ENCODE data around the gene OR52D1. TPM values are rescaled to one million over a fixed set of nuclear protein-coding genes. Genes with fewer than 3 reads are reported as not detected.

OR52D1 gene
- total and polyA plus RNA-seq, 9 of the 15 experiments (the other 6 are each of a cell fraction or from before 2014, with no cell fraction given) = 0.14 to 1.3 (median 0.97) TPM; not detected in 6

DNA sequence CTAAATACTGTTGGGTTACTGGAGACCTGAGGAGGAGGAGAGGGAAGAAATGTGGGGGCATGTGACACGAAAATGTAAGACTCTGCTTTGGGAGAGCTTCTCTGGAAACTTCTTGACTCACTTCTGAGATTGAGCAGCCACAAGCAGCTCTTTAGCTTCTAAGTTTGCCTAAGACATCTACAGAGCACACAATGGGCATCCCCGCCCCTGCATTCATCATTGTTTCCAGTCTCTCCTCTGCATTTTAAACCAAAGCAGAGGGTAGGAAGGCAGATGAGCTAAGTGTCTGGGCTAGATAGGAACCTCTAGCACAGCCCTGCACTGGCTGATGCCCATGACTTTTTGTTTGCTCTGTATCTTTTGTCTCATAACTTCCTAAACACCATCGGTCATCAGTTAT is 2.1 kb upstream of the OR52D1 start (continued):
- TF ChIP-seq, protein P1, sequence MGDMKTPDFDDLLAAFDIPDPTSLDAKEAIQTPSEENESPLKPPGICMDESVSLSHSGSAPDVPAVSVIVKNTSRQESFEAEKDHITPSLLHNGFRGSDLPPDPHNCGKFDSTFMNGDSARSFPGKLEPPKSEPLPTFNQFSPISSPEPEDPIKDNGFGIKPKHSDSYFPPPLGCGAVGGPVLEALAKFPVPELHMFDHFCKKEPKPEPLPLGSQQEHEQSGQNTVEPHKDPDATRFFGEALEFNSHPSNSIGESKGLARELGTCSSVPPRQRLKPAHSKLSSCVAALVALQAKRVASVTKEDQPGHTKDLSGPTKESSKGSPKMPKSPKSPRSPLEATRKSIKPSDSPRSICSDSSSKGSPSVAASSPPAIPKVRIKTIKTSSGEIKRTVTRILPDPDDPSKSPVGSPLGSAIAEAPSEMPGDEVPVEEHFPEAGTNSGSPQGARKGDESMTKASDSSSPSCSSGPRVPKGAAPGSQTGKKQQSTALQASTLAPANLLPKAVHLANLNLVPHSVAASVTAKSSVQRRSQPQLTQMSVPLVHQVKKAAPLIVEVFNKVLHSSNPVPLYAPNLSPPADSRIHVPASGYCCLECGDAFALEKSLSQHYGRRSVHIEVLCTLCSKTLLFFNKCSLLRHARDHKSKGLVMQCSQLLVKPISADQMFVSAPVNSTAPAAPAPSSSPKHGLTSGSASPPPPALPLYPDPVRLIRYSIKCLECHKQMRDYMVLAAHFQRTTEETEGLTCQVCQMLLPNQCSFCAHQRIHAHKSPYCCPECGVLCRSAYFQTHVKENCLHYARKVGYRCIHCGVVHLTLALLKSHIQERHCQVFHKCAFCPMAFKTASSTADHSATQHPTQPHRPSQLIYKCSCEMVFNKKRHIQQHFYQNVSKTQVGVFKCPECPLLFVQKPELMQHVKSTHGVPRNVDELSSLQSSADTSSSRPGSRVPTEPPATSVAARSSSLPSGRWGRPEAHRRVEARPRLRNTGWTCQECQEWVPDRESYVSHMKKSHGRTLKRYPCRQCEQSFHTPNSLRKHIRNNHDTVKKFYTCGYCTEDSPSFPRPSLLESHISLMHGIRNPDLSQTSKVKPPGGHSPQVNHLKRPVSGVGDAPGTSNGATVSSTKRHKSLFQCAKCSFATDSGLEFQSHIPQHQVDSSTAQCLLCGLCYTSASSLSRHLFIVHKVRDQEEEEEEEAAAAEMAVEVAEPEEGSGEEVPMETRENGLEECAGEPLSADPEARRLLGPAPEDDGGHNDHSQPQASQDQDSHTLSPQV (IDR thresholded peaks at IDR 0.05) = no peak
- TF ChIP-seq NFIX (CRISPR knock-in tag; IDR thresholded peaks at IDR 0.05; ENCODE audit: low read depth) = no peak
- TF ChIP-seq, protein P2, sequence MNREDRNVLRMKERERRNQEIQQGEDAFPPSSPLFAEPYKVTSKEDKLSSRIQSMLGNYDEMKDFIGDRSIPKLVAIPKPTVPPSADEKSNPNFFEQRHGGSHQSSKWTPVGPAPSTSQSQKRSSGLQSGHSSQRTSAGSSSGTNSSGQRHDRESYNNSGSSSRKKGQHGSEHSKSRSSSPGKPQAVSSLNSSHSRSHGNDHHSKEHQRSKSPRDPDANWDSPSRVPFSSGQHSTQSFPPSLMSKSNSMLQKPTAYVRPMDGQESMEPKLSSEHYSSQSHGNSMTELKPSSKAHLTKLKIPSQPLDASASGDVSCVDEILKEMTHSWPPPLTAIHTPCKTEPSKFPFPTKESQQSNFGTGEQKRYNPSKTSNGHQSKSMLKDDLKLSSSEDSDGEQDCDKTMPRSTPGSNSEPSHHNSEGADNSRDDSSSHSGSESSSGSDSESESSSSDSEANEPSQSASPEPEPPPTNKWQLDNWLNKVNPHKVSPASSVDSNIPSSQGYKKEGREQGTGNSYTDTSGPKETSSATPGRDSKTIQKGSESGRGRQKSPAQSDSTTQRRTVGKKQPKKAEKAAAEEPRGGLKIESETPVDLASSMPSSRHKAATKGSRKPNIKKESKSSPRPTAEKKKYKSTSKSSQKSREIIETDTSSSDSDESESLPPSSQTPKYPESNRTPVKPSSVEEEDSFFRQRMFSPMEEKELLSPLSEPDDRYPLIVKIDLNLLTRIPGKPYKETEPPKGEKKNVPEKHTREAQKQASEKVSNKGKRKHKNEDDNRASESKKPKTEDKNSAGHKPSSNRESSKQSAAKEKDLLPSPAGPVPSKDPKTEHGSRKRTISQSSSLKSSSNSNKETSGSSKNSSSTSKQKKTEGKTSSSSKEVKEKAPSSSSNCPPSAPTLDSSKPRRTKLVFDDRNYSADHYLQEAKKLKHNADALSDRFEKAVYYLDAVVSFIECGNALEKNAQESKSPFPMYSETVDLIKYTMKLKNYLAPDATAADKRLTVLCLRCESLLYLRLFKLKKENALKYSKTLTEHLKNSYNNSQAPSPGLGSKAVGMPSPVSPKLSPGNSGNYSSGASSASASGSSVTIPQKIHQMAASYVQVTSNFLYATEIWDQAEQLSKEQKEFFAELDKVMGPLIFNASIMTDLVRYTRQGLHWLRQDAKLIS (CRISPR knock-in tag; IDR thresholded peaks at IDR 0.05) = no peak
- no peak for TF ChIP-seq NONO (IDR thresholded peaks at IDR 0.05; ENCODE audit: low read depth in 2 of 2, low read length in 1 of 2)
- peak; percentile 81 for TF ChIP-seq POLR2AphosphoS5 (IDR thresholded peaks at IDR 0.05; ENCODE audit: control insufficient read depth, insufficient read depth, low read depth, low read length)
- no peak for TF ChIP-seq ADNP (tag; IDR thresholded peaks at IDR 0.05)
- no peak for TF ChIP-seq ZFP1 (CRISPR knock-in tag; IDR thresholded peaks at IDR 0.05)
- no peak for TF ChIP-seq KAT8 (IDR thresholded peaks at IDR 0.05; ENCODE audit: low read depth)
- TF ChIP-seq EHMT2 (IDR thresholded peaks at IDR 0.05) = no peak
- TF ChIP-seq POLR3G (IDR thresholded peaks at IDR 0.05; ENCODE audit: extremely low read depth, insufficient read length, insufficient replicate concordance) = no peak
- no peak for TF ChIP-seq BMI1 (IDR thresholded peaks at IDR 0.05; ENCODE audit: low read length)
- TF ChIP-seq RB1 (IDR thresholded peaks at IDR 0.05; ENCODE audit: low read depth) = no peak
- no peak for TF ChIP-seq ARID4B (CRISPR knock-in tag; IDR thresholded peaks at IDR 0.05)
- no peak for TF ChIP-seq SIN3A (IDR thresholded peaks at IDR 0.05; ENCODE audit: borderline replicate concordance in 2 of 2, control insufficient read depth in 1 of 2, low read depth in 2 of 2, low read length in 2 of 2)
- no peak for TF ChIP-seq SMARCE1 (IDR thresholded peaks at IDR 0.05)
- no peak for TF ChIP-seq NBN (IDR thresholded peaks at IDR 0.05; ENCODE audit: low read depth)
- TF ChIP-seq TAF9B (IDR thresholded peaks at IDR 0.05; ENCODE audit: partially characterized antibody) = no peak

Data from K562 (cell line).